Suprapubic skin (tissue), 4 donors: ENCODE measurements around the gene RAPGEF5.

Experiments used
- CTCF ChIP-seq, 2 donors: fragments of 200-600 bp in 1 of 2; fragments of 450-650 bp in 1 of 2; sonication (generic) in 1 of 2; IDR thresholded peaks; one replicate each; pipeline ENCODE4 v1.5.1; 2016 to 2019; ENCODE audit warnings: antibody characterized with exemption in 2 of 2, mild to moderate bottlenecking in 1 of 2, moderate library complexity in 1 of 2
- EP300 ChIP-seq: sonication (generic); formaldehyde crosslinking; IDR thresholded peaks from one replicate; pipeline ENCODE4 v1.6.1; 2017; ENCODE audit warnings: antibody characterized with exemption
- POLR2A ChIP-seq, 2 donors: fragments of 450-650 bp; IDR thresholded peaks; one replicate each; pipeline ENCODE4 v1.6.1; 2017; ENCODE audit warnings: antibody characterized with exemption in 2 of 2, mild to moderate bottlenecking in 2 of 2, moderate library complexity in 2 of 2
- POLR2AphosphoS5 ChIP-seq, 3 donors: sonication (generic); formaldehyde crosslinking; IDR thresholded peaks; one replicate each; pipeline ENCODE4 v1.6.1; 2017; ENCODE audit warnings: antibody characterized with exemption in 3 of 3

GRCh38 chr7:22394739-22395138 is 37.8 kb upstream of the RAPGEF5 start:
- TF ChIP-seq EP300 = no peak
- TF ChIP-seq CTCF (IDR thresholded peaks at IDR 0.05) = no peak
- TF ChIP-seq POLR2A (IDR thresholded peaks at IDR 0.05) = no peak
- no peak for TF ChIP-seq POLR2AphosphoS5 (IDR thresholded peaks at IDR 0.05)
